PC-9 (cell line): ENCODE measurements around the gene RTKN2.
"Not testable (repeated sequence)": the region's sequence is repeated elsewhere in the genome, so short reads cannot be mapped to it uniquely, and the experiment has no call there.

Experiments
- CTCF ChIP-seq: fragments of 200-600 bp; sonication (generic); conservative IDR thresholded peaks from 2 replicates; pipeline ENCODE4 v1.6.1; 2017; ENCODE audit warnings: mixed run types, antibody characterized with exemption, mild to moderate bottlenecking, moderate library complexity
- EZH2 ChIP-seq: fragments of 200-600 bp; sonication (generic); IDR thresholded peaks from 2 replicates; pipeline ENCODE4 v1.8.0; 2017; ENCODE audit warnings: antibody characterized with exemption, low read depth

- not testable (repeated sequence) for TF ChIP-seq EZH2, CTCF
These were observed 12.7 kb upstream of the RTKN2 start for GRCh38 chr10:62281348-62281747.
